GM19455 (cell line): ENCODE results near the gene PROX1.
A peak's percentile ranks its signal among the peaks of the same experiment; 100 is the strongest.

ENCODE experiments used
- ATAC-seq: cut with Tn5 transposase; IDR thresholded peaks from one replicate; pipeline ENCODE4 v1.9.1; 2021; ENCODE audit not compliant: unreplicated experiment

PROX1 gene, protein sequence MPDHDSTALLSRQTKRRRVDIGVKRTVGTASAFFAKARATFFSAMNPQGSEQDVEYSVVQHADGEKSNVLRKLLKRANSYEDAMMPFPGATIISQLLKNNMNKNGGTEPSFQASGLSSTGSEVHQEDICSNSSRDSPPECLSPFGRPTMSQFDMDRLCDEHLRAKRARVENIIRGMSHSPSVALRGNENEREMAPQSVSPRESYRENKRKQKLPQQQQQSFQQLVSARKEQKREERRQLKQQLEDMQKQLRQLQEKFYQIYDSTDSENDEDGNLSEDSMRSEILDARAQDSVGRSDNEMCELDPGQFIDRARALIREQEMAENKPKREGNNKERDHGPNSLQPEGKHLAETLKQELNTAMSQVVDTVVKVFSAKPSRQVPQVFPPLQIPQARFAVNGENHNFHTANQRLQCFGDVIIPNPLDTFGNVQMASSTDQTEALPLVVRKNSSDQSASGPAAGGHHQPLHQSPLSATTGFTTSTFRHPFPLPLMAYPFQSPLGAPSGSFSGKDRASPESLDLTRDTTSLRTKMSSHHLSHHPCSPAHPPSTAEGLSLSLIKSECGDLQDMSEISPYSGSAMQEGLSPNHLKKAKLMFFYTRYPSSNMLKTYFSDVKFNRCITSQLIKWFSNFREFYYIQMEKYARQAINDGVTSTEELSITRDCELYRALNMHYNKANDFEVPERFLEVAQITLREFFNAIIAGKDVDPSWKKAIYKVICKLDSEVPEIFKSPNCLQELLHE

DNA sequence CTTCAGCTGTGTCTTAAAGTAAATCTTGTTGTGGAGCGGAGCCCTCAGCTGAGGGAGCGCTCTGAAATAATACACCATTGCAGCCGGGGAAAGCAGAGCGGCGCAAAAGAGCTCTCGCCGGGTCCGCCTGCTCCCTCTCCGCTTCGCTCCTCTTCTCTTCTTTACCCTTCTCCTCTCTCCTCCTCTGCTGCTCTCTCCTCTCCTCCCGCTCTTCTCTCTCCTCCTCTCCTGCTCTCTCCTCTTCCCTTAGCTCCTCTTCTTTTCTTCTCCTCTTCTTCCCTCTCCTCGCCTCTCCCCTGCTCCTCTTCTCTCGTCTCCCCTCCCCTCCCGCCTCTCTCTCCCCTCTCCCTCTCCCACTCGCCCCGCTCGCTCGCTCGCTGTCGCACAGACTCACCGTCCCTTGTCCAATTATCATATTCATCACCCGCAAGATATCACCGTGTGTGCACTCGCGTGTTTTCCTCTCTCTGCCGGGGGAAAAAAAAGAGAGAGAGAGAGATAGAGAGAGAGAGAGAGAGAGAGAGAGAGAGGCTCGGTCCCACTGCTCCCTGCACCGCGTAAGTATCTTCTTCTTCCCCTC is at the start of gene PROX1:
PROX1 (plus strand) TSS at position 47 of the 580 bp plus-strand sequence. CDS start 8,563 bp downstream, outside the sequence.
- peak; percentile 60 for ATAC-seq

DNA sequence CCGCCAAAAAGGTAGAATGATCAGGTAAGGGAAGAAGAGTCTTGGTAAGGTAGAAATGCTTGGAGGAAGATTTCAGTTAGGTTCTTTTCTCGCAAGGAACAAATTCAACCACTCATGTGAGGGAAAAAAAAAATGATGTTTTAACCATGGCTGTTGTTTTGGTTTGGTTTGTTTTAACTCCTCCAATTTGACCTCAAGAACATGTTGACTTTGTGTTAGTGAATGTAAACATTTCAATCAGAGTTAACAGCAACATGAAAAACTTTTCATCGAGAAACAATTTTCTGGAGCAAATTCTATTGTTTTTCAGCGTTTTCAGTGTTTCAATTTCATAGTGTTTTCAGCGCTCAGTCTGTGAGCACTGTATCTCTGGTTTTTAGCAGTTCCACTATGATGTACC is 49.0 kb upstream of the PROX1 start:
- ATAC-seq = no peak

DNA sequence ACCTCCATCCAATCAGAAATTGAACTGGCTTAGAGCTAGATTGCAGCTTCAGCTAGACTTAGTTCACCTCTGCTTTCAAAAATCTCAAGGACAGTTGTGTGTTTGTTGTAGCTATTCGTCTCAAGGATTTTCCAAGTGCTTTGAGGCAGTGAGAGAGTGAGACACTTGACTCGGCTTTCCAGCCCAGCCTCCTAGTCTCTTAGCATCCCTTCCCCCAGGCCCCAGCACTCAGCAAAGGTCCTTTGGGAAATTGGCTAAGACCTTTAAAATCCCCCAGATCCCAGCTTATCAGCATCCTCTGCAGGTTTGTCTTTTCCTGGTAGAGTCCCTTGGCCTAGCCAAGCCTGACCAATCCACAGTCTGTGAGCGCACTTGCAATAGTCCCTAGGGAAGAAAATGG is 47.9 kb upstream of the PROX1 start:
- ATAC-seq = no peak

DNA sequence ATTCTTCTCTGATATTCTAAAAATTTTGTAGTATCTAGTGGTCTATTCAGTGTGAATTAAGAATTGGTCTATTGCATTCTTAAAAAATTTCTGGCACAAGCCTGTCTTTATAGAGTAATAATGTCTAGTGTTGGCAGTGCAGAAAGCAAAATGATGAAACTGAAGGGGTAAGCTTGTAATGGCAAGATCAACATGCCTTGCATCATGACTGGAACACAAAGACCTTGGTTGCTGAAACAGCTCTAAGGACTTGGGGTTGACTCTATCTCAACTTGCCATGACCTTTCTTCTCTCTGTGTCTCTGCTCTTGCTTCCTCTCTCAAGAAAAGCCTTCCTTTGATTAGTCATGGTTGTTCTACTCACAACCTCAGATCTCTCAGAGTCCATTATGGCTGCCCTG is 46.8 kb upstream of the PROX1 start:
- no peak for ATAC-seq

DNA sequence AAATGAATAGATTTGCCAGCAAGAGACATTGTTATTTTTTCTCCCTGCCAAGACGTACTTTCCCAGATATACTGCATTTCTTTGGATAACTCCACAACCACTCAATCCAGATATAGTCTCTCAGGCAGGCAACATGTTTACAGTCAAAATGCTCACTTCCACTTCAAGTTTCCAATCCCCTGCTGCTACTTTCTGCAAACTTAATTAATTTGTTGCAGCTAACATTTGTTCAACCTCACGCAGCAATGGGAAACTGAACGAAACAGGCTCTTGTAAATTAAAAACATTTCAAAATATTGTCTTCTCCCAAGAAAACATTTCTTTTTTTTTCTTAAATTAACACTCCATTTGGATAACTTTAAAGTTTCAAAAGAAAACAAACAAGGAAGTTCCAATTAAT is 45.7 kb upstream of the PROX1 start:
- ATAC-seq = no peak

DNA sequence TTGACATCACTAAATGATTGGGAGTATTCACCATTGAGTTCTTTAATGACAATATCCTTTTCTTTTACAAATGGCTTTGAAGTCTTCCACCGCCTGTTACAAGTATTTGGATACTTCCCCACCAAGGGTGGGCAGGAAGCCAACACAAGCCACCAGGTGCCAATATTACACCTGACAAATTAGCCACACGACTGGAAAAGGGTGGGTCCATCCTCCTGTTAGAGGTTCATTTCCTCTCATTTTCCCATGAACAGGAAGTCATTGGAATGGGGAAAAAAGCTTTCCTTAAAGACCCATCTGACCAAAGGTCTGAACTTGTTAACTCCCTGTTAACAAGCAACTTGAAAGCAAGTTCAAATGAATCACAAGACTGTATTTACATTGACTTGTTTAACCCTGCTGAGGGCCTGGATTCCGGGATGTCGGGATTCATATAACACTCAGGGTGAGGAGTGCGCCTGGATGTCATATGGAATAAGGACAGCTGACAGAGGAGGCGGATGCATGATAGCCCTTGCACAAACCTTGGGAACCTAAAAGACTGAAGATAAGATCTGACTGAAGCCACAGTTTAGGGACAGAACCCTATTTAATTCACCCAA is 40.5 kb upstream of the PROX1 start:
- ATAC-seq = no peak

DNA sequence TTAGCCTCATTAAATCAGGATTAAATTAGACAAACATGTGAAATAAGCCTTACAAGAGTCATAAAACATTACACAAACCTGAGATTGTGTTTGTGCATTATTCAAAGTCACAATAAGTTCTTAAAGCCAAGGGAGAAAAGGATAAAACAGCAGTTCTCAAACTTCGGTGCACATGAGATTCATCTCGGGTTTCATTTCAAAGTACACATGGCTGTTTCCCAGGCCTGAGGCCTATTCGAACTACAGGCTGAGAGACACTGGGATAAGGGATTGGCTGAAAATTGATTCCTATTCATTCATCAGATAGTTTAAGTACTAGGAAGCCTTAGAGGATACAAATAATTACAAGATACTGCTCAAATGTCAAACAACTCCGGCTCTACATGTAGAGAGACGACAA is 35.9 kb upstream of the PROX1 start:
- no peak for ATAC-seq

DNA sequence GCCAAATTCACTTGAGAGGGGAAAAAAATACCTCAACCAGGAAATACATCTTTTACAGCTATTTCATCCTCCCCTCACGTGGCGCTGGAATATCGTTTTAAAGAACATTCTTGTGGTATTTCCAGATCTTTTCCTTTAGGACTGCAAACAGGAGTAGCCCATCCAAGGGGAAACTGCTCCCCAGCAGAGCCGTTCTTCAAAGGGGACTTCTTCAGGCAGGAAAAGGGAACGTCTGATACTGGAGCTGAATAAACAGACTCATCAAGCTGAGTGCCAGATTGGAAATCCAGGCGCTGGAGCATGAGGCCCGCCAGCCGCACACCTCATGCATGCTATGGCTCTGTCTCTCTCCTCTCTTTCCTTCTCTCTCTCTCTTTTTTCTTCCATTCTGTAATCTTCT is 34.0 kb upstream of the PROX1 start:
- ATAC-seq = no peak

DNA sequence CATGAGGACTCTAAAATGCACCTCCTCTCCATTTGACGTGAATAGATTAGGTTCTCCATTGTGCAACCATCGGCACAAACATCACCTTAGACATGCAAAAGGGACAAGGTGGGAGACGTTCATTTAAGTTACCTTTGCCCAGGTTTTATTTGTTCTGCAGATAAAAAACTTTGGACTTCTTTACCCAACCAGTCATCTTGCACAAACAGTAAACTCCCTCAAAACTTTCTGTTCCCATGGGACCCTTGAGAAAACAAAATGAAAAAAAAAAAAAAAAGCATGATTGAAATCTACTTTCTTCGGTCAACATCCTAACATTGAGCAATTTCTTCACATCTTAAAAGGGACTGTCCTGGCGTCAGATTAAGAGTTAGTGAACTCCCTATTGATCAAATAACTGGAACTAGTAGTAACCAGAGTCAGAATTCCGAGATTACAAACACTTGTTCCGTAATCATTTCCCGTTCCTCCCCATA is 31.4 kb upstream of the PROX1 start:
- ATAC-seq = no peak

DNA sequence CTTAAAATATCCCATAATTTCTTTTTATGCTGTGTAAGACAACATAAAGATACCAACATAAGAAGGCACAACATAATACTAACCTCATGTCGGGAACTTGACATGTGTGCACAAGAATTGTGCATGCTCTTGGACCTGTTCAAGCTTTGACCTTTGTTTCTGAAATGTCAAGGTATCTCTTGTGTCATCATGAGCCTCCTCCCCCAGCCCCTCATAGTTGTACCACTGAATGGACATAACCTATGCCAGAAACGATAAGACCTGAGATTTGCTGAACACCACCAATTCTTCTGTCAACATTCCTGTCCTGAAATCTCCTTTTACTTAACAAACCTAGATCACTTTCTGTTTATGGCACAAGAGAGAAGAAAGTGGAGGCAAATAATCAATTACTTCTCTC is 29.4 kb upstream of the PROX1 start:
- ATAC-seq = no peak

DNA sequence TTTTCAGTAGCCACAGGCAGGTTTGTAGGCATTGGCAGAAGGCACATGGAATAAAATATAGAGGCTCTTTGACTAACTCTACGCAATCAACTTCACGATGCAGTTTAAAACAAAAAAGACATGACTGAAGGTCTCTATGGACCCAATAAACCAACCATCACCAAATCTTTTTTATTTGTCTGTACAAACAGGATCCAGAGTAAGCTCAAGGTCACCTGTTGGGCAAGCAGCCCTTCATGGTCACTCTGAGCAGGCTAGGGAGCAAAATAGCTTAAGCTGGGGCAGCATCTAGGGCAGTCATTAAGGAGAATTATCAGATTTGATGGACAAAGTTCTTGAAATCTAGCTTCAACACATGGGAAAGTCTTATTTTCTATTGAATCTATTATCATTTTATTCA is 26.8 kb upstream of the PROX1 start:
- no peak for ATAC-seq

DNA sequence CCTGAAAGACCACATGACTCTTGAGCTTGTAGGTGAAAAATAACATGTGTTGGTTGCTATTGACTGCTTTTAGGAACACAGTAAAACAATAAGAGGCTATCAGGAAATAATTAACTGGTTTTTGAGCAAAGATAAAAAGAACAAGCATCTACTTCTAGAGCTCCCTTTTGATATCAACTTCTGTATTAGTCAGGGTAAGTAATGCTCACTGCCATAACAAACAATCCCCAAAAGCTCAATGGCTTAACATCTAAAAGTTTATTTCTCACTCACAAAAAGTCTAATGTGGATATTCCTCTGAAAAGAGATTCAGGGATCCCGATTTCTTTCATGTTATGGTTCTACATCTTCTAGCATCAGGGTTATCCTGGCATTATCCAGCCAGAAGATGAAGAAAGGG is 25.3 kb upstream of the PROX1 start:
- no peak for ATAC-seq

DNA sequence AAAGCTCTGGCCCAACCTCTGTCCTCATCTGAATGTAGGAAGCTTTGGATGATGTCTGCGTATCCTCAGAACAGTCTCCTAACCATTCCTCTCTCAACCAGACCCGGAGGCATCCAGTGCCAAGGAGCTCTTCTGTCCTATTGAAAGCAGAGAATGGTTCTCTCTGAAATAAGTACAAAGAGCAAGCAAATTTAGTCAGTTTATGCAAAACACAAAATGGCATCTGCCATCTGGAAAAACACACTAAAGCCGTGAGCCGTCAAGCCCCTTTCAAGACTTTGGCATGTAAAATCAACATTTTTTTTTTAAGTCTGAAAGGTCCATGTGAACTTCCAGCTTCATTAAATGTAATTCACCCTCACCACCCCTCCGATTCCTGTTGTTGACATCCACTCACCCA is 21.7 kb upstream of the PROX1 start:
- no peak for ATAC-seq

DNA sequence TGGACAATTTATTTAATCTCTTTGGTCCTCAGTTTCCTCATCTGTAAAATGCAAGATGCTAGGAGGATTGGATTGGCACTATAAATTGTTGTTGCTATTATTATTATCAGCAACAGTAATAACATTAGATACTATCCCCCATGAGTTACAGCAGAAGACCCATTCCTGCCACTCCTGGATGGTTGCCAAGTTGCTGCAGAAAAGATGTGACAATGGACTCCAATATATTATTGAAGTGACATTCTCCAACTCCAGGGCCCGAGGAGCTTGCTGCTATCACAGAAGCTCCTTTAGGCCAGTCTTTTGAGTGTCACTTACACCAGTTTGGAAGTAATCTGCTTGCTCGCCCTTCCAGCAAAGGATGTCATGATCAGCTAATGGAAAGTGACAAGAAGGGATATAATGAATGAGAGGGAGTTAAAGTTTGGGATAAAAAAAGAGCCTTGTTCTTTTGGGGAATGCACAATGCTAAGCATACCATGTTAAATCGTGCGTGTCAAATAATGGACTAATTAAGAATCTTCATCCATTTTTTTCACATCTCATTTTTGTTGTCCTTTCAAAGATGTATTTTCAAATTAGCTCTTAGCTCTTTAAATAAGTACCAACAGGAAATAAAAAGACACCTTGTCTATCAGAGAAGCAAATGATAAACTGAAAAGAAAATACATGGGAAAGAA is 19.5 kb upstream of the PROX1 start:
- ATAC-seq = no peak

DNA sequence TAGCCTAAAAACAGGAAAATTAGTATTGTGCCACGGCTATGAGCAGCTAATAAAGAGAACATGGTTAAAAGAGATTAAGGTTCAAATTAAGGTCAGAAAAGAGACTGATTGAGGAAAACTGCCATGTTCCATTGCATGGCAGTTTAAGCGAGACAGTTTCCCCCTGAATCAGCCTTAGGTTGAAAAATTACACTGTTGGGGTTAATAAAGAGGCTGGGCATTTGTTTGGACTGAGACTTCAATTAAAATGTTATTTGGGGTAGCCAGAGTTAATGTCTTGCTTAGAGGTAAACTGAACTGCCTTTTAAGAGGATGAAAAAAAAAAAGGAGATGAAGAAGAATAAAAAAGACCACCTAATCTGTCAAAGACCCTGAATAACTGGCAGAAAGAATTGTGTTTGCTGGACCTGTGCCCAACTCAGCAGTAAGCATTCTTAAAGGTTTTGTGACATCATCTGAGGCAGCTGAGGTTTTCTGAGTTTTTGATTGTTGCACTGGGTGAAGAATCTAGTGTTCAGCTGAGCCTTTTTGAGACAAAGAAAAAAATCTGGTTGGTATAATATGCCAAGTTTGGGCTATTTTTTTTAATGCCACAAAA is 17.7 kb upstream of the PROX1 start:
- ATAC-seq = no peak

DNA sequence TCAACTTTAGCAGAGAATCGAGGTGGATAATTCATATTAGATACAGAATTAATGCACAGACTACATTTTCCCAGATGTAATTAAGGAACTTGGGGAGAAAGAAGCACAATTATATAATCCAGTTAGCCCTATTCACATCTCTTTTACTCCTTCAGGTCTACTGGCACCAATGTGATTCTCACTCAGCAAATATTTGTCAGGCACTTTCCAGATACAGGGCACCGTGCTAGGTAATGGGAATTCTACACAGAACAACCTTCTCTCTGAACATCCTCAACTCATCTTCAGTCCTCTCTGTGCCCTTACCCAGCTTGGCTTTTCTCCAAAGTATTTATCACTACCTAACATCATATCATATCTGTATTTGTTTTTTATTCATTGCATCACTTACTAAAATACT is 15.6 kb upstream of the PROX1 start:
- ATAC-seq = no peak

DNA sequence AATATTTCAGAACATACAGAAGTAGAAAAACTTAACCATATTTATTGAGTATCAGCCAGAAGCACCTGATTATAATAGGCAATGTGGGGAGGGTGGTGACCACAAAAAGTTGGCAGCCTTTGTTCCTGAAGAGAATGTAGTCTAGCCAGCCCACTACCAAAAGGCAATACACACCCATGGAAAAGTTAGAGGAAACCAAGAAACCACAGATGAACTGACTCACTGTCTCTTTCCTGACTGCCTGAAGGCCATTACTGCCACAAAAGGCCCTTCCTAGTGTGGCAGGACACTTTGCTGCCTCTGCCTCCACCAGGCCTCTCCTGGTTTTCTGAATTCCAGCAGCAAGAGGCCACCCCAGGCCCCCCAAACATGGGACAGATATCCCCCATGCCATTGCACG is 14.6 kb upstream of the PROX1 start:
- ATAC-seq = no peak

DNA sequence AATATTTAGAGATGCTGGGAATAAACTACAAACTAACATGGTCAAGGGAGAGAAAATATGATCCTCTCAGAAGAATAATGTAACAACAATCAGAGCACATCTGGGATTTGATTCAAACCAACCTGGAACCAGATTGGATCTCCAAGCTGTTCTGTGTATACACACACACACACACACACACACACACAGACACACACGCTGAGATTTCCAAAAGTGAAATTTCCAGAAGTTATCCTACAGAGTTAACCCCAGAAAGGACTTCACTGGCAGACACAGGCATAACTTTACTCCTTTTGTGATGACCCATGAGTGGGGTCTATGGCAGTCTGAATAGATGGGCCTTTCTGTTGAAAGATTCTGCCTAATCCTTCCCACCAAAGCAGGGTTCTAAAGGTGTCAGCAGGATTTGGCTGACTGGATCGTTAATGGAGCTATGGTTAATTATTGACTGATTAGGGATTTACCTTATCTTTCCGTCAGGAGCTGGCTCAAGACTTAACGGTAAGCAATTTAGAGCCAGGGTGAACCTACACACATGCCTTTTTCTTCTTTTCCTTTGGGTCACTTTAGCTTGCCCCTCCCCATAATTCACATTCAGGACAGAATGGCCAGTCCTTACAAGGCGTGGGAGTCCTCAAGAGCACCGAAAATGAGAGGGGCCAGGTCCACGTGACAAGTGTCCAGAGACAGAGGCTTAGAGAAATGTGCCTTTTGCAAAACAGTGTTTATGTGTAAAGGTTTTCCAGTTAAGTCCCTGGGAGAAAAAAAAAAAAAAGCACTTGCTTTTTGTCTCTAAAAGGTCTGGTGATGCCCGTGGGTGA is 10.9 kb upstream of the PROX1 start:
- no peak for ATAC-seq

DNA sequence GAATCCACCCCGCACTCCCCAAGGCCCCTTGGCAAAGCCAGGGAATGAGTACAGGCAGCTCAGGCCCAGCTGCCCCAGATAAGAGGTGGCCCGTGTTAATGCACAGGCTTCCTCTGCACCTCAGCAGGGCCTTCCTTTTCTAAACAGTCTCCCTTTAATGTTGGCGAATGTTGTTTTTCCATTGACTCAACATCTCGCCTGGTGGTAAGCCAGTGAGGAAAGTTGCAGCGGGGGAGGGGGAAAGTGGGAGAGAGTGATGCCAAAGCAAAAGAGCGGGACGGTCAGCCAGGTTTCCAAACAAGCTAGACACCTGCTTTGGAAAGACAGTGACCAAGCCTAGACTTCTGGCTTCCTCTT is 10.3 kb upstream of the PROX1 start:
- no peak for ATAC-seq

DNA sequence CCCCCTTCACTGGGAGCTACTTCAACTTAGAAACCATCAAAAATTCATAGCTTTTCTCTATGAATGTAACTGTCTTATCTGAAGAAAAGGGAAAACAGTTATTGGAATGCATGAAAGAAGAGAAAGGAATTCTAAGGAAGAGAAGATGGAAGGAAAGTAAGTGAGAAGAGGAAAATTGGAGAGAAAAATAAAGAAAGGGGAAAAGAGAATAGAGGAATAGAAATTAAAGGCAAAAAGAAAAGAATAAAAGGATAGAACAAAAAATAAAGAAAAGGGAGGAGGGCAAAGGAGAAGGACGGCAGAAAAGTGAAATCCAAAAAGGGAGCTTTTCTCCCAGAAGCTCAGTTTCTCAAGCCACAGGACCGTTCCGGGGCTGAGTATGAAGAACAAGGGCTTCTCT is 9.9 kb upstream of the PROX1 start:
- ATAC-seq = no peak
